A549 (cell line): ENCODE data around the gene SRA1. TPM values are rescaled to one million over a fixed set of nuclear protein-coding genes. Genes with fewer than 3 reads are reported as not detected.

Source experiments
- ATAC-seq, 2 experiments: fragments of 200-7000 bp in 1 of 2; fragments of >200 bp in 1 of 2; cut with Nextera tagmentation in 1 of 2; cut with Tn5 transposase in 1 of 2; 3 replicates each; pipeline versions ENCODE4 v1.8.0 to v1.9.1; 2018 to 2020; ENCODE audit warnings: mild to moderate bottlenecking in 1 of 2, moderate library complexity in 1 of 2
- CTCF ChIA-PET: fragments of 300-600 bp; sonication (Branson Sonifier 250); formaldehyde crosslinking; extraction: SDS; loops from one replicate; lab custom pipeline; 2021; ENCODE audit warnings: antibody characterized with exemption, inconsistent platforms; lab: Yijun Ruan, JAX
- POLR2A ChIA-PET: fragments of 350-600 bp; formaldehyde crosslinking; extraction: SDS; loops from one replicate; lab custom pipeline; 2021; ENCODE audit warnings: antibody characterized with exemption, inconsistent platforms; lab: Yijun Ruan, JAX
- DNase-seq, 2 experiments: peaks; one replicate each; pipeline versions ENCODE4 v3.0.0 to v3.0.0-alpha.2; 2011 to 2016; ENCODE audit warnings: low read depth in 1 of 2, low spot score in 1 of 2
- FAIRE-seq: peaks from 2 replicates; lab custom pipeline; 2011; peaks lifted over from hg19 to GRCh38; lab: Jason Lieb, UNC
- H3K27ac ChIP-seq, 2 experiments: fragments of >200 bp; sonication (Bioruptor Twin); formaldehyde crosslinking; 3 replicates each; pipeline ENCODE4 v1.5.1; 2016 to 2017
- H3K4me1 ChIP-seq: fragments of >200 bp; sonication (Bioruptor Twin); formaldehyde crosslinking; 3 replicates; pipeline ENCODE4 v1.6.1; 2016
- H3K4me2 ChIP-seq: fragments of >200 bp; sonication (Bioruptor Twin); formaldehyde crosslinking; 3 replicates; pipeline ENCODE4 v1.6.1; 2016
- H3K4me3 ChIP-seq: fragments of >200 bp; sonication (Bioruptor Twin); formaldehyde crosslinking; 3 replicates; pipeline ENCODE4 v1.5.1; 2016
- H3K9me3 ChIP-seq: fragments of >200 bp; sonication (Bioruptor Twin); formaldehyde crosslinking; 3 replicates; pipeline ENCODE4 v1.6.1; 2016
- BCL3 ChIP-seq: fragments of >200 bp; sonication (Bioruptor Twin); formaldehyde crosslinking; IDR thresholded peaks from 3 replicates; pipeline ENCODE4 v1.6.1; 2016
- CEBPB ChIP-seq, 2 experiments: fragments of >200 bp in 1 of 2; sonication (Bioruptor Twin) in 1 of 2; formaldehyde crosslinking in 1 of 2; IDR thresholded peaks; 2 replicates each; pipeline ENCODE4 v1.6.1; 2012 to 2016
- EHMT2 ChIP-seq: fragments of 200-600 bp; sonication (generic); IDR thresholded peaks from 2 replicates; pipeline ENCODE4 v1.6.1; 2016; ENCODE audit warnings: antibody characterized with exemption, low read depth, mild to moderate bottlenecking, moderate library complexity
- EP300 ChIP-seq, 2 experiments: fragments of >200 bp; sonication (Bioruptor Twin); formaldehyde crosslinking; IDR thresholded peaks; 2 replicates in 1 of 2; 3 replicates in 1 of 2; pipeline ENCODE4 v1.6.1; 2016 to 2017
- FOSL2 ChIP-seq, 2 experiments: fragments of 450-650 bp in 1 of 2; fragments of >200 bp in 1 of 2; sonication (Bioruptor Twin) in 1 of 2; formaldehyde crosslinking; IDR thresholded peaks; 2 replicates each; pipeline versions ENCODE4 v1.5.0 to v1.6.1; 2016 to 2020; ENCODE audit warnings: mild to moderate bottlenecking in 1 of 2, moderate library complexity in 1 of 2
- FOXS1 ChIP-seq: fragments of 250-450 bp; sonication (Bioruptor Pico); IDR thresholded peaks from 2 replicates; pipeline ENCODE4 v1.5.0; 2020; ENCODE audit warnings: mild to moderate bottlenecking, moderate library complexity
- HDAC2 ChIP-seq: fragments of 200-600 bp; sonication (generic); IDR thresholded peaks from 2 replicates; pipeline ENCODE4 v1.6.1; 2016
- HES2 ChIP-seq: fragments of >200 bp; sonication (Bioruptor Twin); formaldehyde crosslinking; IDR thresholded peaks from 2 replicates; pipeline ENCODE4 v1.6.1; 2016
- HOXB13 ChIP-seq: fragments of 250-450 bp; sonication (Bioruptor Pico); IDR thresholded peaks from 2 replicates; pipeline ENCODE4 v1.5.0; 2020; ENCODE audit warnings: low read depth, mild to moderate bottlenecking, moderate library complexity
- JUN ChIP-seq, 2 experiments: fragments of >200 bp; sonication (Bioruptor Twin); formaldehyde crosslinking; IDR thresholded peaks; 2 replicates in 1 of 2; 3 replicates in 1 of 2; pipeline ENCODE4 v1.6.1; 2016 to 2017
- JUNB ChIP-seq: fragments of >200 bp; sonication (Bioruptor Twin); formaldehyde crosslinking; IDR thresholded peaks from 2 replicates; pipeline ENCODE4 v1.6.1; 2016
- MAZ ChIP-seq: fragments of 150-350 bp; IDR thresholded peaks from 2 replicates; pipeline ENCODE4 v1.6.1; 2014; ENCODE audit warnings: antibody characterized with exemption, low read depth, low read length, borderline replicate concordance
- POLR2A ChIP-seq: IDR thresholded peaks from 2 replicates; pipeline ENCODE4 v1.6.1; 2012; ENCODE audit warnings: mild to moderate bottlenecking, low read length
- SMC3 ChIP-seq: fragments of >200 bp; sonication (Bioruptor Twin); formaldehyde crosslinking; IDR thresholded peaks from 3 replicates; pipeline ENCODE4 v1.6.1; 2018; ENCODE audit warnings: inconsistent platforms
- TP53 ChIP-seq: fragments of 250-450 bp; sonication (Bioruptor Pico); IDR thresholded peaks from 2 replicates; pipeline ENCODE4 v1.5.0; 2021; ENCODE audit warnings: mild to moderate bottlenecking, moderate library complexity
- ZC3H11A ChIP-seq: fragments of 450-650 bp; IDR thresholded peaks from 2 replicates; pipeline ENCODE4 v1.6.1; 2014; ENCODE audit warnings: antibody characterized with exemption, mild to moderate bottlenecking
- ZFP36 ChIP-seq: fragments of 450-650 bp; IDR thresholded peaks from 2 replicates; pipeline ENCODE4 v1.6.1; 2014; ENCODE audit warnings: borderline replicate concordance; ENCODE audit not compliant: partially characterized antibody
- WGBS: methylation state at CpG from one replicate; pipeline ENCODE4 v1.1.6; 2017; ENCODE audit errors: missing lambda C conversion rate; 5-methylcytosine and 5-hydroxymethylcytosine counted together
- polyA plus RNA-seq, 4 experiments: library from polyadenylated mRNA; depleted of rRNA in 3 of 4; stranded (reverse); fragments of >200 nt; fragmentation: RNase III in 1 of 4; extraction: RNeasy Plus Mini Kit Qiagen cat#74134 plus additional on column Dnase treatment in 1 of 4; gene quantifications; 2 replicates in 3 of 4; 3 replicates in 1 of 4; pipeline ENCODE4 v1.2.3, GENCODE V29; 2011 to 2017
- TF ChIP-seq, protein P1 (sequence below): IDR thresholded peaks from 2 replicates; pipeline ENCODE4 v1.6.1; 2012; ENCODE audit warnings: low read depth, borderline replicate concordance

SRA1 gene
- polyA plus RNA-seq, 2 of the 4 experiments (the other 2 are of a cell fraction) = 28.6 to 50.8 TPM

- DNase-seq (no peak), FAIRE-seq (no peak), ATAC-seq (no peak; a peak in 1 of 6 replicates)
- ChIA-PET CTCF (interaction anchor here (0.9 to 2.7 kb wide), 6 partner anchors 9 to 150 kb away, joined by 3 to 8 read pairs (median 4); partner anchors contain the start of genes EIF4EBP3 and TMCO6), POLR2A (interaction anchor here (0.9 to 1.2 kb wide), 3 partner anchors 13 to 78 kb away, joined by 3 to 5 read pairs (median 5); partner anchors contain the start of genes IK, NDUFA2 and SRA1)
- no peak overlapping the region for H3K27ac ChIP-seq
- 97% methylated on average over 3 of the region's 4 CpGs for WGBS
- H3K4me2 ChIP-seq = no peak overlapping the region
- no peak for TF ChIP-seq JUN (IDR thresholded peaks at IDR 0.05)
- no peak for TF ChIP-seq EP300 (IDR thresholded peaks at IDR 0.05)
- TF ChIP-seq, protein P1, sequence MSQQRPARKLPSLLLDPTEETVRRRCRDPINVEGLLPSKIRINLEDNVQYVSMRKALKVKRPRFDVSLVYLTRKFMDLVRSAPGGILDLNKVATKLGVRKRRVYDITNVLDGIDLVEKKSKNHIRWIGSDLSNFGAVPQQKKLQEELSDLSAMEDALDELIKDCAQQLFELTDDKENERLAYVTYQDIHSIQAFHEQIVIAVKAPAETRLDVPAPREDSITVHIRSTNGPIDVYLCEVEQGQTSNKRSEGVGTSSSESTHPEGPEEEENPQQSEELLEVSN = no peak
- no peak for TF ChIP-seq POLR2A
- no peak for TF ChIP-seq BCL3
- no peak for TF ChIP-seq FOXS1 (CRISPR knock-in tag)
- no peaks in the 10 kb centered on the region for H3K9me3 ChIP-seq
- peaks cover 11% of the 10 kb centered on the region for H3K4me1 ChIP-seq
- no peak overlapping the region for H3K4me3 ChIP-seq
Observed at GRCh38 chr5:140570058-140570457, 12.8 kb upstream of the SRA1 start.

DNA sequence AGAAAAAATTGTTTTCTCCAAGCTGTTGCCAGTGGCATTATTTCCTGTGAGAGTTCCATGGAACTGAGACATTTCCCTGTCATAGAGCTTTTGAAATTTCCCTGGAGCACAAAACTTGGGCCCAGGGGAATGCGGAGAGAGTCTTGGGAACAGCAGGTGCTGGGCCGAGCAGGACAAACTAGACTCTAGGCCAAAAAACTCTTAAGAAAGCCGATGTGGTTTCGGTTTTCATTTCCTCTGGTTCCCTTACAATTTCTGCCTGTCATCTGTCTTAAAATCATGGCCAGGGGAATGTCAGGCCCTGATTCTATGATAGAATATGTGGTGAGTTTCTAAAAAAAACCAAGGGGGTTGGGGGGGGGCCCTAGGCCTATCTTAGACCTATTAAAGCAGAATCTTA is 11.9 kb upstream of the SRA1 start:
- CTCF ChIA-PET = interaction anchor here (0.9 to 2.7 kb wide), 5 partner anchors 9 to 325 kb away, joined by 3 to 8 read pairs (median 3); no protein-coding TSS in a partner anchor
- no peak for FAIRE-seq

DNA sequence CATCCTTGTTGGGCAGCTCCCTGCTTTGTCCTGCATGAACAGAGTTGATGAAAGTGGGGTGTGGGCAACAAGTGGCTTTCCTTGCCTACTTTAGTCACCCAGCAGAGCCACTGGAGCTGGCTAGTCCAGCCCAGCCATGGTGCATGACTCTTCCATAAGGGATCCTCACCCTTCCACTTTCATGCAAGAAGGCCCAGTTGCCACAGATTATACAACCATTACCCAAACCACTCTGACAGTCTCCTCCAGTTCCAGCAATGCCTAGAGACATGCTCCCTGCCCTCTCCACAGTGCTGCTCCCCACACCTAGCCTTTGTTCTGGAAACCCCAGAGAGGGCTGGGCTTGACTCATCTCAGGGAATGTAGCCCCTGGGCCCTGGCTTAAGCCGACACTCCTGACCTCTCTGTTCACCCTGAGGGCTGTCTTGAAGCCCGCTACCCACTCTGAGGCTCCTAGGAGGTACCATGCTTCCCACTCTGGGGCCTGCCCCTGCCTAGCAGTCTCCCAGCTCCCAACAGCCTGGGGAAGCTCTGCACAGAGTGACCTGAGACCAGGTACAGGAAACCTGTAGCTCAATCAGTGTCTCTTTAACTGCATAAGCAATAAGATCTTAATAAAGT is 11.3 kb upstream of the SRA1 start:
- FAIRE-seq (no peak), ATAC-seq (no peak), DNase-seq (no peak)
- H3K9me3 ChIP-seq = no peaks in the 10 kb centered on the region
- 94% methylated on average over 2 of the region's 2 CpGs for WGBS
- H3K4me3 ChIP-seq = no peak overlapping the region
- POLR2A ChIA-PET = no interaction called here
- H3K4me1 ChIP-seq = peaks cover 13% of the 10 kb centered on the region
- TF ChIP-seq MAZ (no peak), FOSL2 (IDR thresholded peaks at IDR 0.05) (no peak), FOSL2 (CRISPR knock-in tag; IDR thresholded peaks at IDR 0.05) (no peak), HES2 (no peak), HOXB13 (CRISPR knock-in tag) (no peak), ZFP36 (no peak), CEBPB (IDR thresholded peaks at IDR 0.05) (no peak), JUNB (no peak), TP53 (no peak)
- CTCF ChIA-PET = interaction anchor here (0.9 to 2.7 kb wide), 4 partner anchors 67 to 324 kb away, joined by 3 to 8 read pairs (median 3); no protein-coding TSS in a partner anchor
- no peak overlapping the region for H3K27ac ChIP-seq
- H3K4me2 ChIP-seq = no peak overlapping the region

More for the DNA sequence above, 11.9 kb upstream of the SRA1 start:
- Histone ChIP-seq H3K4me2 (no peak overlapping the region), H3K27ac (no peak overlapping the region), H3K4me3 (no peak overlapping the region), H3K4me1 (peaks cover 11% of the 10 kb centered on the region), H3K9me3 (no peaks in the 10 kb centered on the region)
- ATAC-seq (no peak), DNase-seq (no peak)
- POLR2A ChIA-PET = interaction anchor here (0.9 to 1.0 kb wide), 2 partner anchors 12 to 78 kb away, joined by 5 read pairs; partner anchors contain the start of genes IK, NDUFA2 and SRA1
- TF ChIP-seq HDAC2 (no peak), EHMT2 (no peak), SMC3 (no peak), ZC3H11A (no peak), HES2 (no peak)
- TF ChIP-seq, protein P1 = no peak
- 97% methylated on average over 4 of the region's 4 CpGs for WGBS
